ENCODE data around the gene C1QL4.

GRCh38 chr12:49332441-49332861 is 4.5 kb downstream of the C1QL4 start:
- TF ChIP-seq CTCF (IDR thresholded peaks at IDR 0.05; ENCODE audit: low read depth, low read length, poor library complexity, severe bottlenecking) (no peak), EZH2phosphoT487 (IDR thresholded peaks at IDR 0.05; ENCODE audit: borderline replicate concordance, low read length) (no peak)
